Adrenal gland (tissue), 5 donors: ENCODE data around the gene SH3D19.

Source experiments
- CTCF ChIP-seq, 6 experiments: fragments of 450-650 bp in 4 of 6; fragments of 200-600 bp in 2 of 6; sonication (generic) in 1 of 6; IDR thresholded peaks; 1 replicate in 5 of 6; 2 replicates in 1 of 6; pipeline versions ENCODE4 v1.5.1 to v1.8.0; 2016 to 2021; ENCODE audit warnings: antibody characterized with exemption in 6 of 6, mild to moderate bottlenecking in 2 of 6, moderate library complexity in 1 of 6
- POLR2A ChIP-seq, 2 donors: fragments of 450-650 bp; IDR thresholded peaks; one replicate each; pipeline ENCODE4 v1.6.1; 2017; ENCODE audit warnings: antibody characterized with exemption in 2 of 2, mild to moderate bottlenecking in 2 of 2, moderate library complexity in 1 of 2
- donor health status: DM: no; HTN: no; CAD: no.

GRCh38 chr4:151095142-151095541, 230.3 kb downstream of the SH3D19 start:
- TF ChIP-seq CTCF (IDR thresholded peaks at IDR 0.05) (no peak), POLR2A (IDR thresholded peaks at IDR 0.05) (no peak)
